BLaER1 treated with 17β-estradiol and CSF1 and Interleukin-3, amounts not matched to agents 10 nM and 100 nM (cell line): ENCODE results near the gene ZC3H18.

Source experiments
- H3K27ac ChIP-seq, 11 experiments: shearing (Covaris generic); formaldehyde crosslinking; 2 replicates each; pipeline ENCODE4 v1.8.1; 2022
- H3K27me3 ChIP-seq, 11 experiments: shearing (Covaris generic); formaldehyde crosslinking; 2 replicates each; pipeline ENCODE4 v1.8.1; 2022
- H3K36me3 ChIP-seq, 11 experiments: shearing (Covaris generic); formaldehyde crosslinking; 2 replicates each; pipeline ENCODE4 v1.8.1; 2022
- H3K4me1 ChIP-seq, 10 experiments: shearing (Covaris generic); formaldehyde crosslinking; 2 replicates each; pipeline ENCODE4 v1.8.1; 2022
- H3K4me2 ChIP-seq, 11 experiments: shearing (Covaris generic); formaldehyde crosslinking; 2 replicates each; pipeline ENCODE4 v1.8.1; 2022
- H3K4me3 ChIP-seq, 10 experiments: shearing (Covaris generic); formaldehyde crosslinking; 2 replicates each; pipeline ENCODE4 v1.8.1; 2022
- H3K9ac ChIP-seq, 11 experiments: shearing (Covaris generic); formaldehyde crosslinking; 2 replicates each; pipeline ENCODE4 v1.8.1; 2022
- H3K9me3 ChIP-seq, 11 experiments: shearing (Covaris generic); formaldehyde crosslinking; replicated peaks in 1 of 11; 2 replicates each; pipeline ENCODE4 v1.8.1; 2022
- H4K20me1 ChIP-seq, 11 experiments: shearing (Covaris generic); formaldehyde crosslinking; 2 replicates each; pipeline ENCODE4 v1.8.1; 2022
- Cebpa-rat ChIP-seq, 11 experiments: shearing (Covaris generic); IDR thresholded peaks; 2 replicates each; pipeline ENCODE4 v1.8.1; 2022

Gene ZC3H18

GRCh38 chr16:88595921-88596320 lies 25.7 kb downstream of the ZC3H18 start:
- Histone ChIP-seq H3K27me3 (no peaks in the 10 kb centered on the region), H3K36me3 (peaks cover 26 to 81% (median 64%) of the 10 kb centered on the region in 11 experiments), H3K9ac (0 out of 22 replicates have a peak overlapping the region, but pooled peaks of 1 of the 11 experiments have one; percentile 12), H3K9me3 (no peaks in the 10 kb centered on the region), H3K27ac (peak overlapping the region in 2 of 11 experiments; percentile 2 to 14; a peak in 2 of 22 replicates), H3K4me3 (no peak overlapping the region), H3K4me2 (peak overlapping the region; percentile 27 to 96 (median 86); a peak in 19 of 22 replicates), H4K20me1 (peaks cover 18 to 98% (median 67%) of the 10 kb centered on the region in 11 experiments; a peak in 20 of 22 replicates), H3K4me1 (peaks cover 53 to 72% (median 59%) of the 10 kb centered on the region in 10 experiments)
- no peak for TF ChIP-seq Cebpa-rat (IDR thresholded peaks at IDR 0.05)

GRCh38 chr16:88596483-88596882 lies 26.3 kb downstream of the ZC3H18 start:
- Histone ChIP-seq H3K4me1 (peaks cover 58 to 73% (median 65%) of the 10 kb centered on the region in 10 experiments), H3K9ac (no peak overlapping the region; a peak in 1 of 22 replicates), H3K36me3 (peaks cover 31 to 81% (median 65%) of the 10 kb centered on the region in 11 experiments), H3K9me3 (no peaks in the 10 kb centered on the region), H3K4me2 (peak overlapping the region; percentile 27 to 96 (median 86); a peak in 21 of 22 replicates), H3K27me3 (no peaks in the 10 kb centered on the region), H4K20me1 (peaks cover 18 to 100% (median 70%) of the 10 kb centered on the region in 11 experiments; a peak in 20 of 22 replicates), H3K27ac (peak overlapping the region in 2 of 11 experiments; percentile 2 to 14; a peak in 2 of 22 replicates), H3K4me3 (no peak overlapping the region)
- TF ChIP-seq Cebpa-rat (IDR thresholded peaks at IDR 0.05), result peak in 4 of 11 experiments; percentile 7 to 45 (median 18); a peak in 3 of 22 replicates

- TF ChIP-seq Cebpa-rat (IDR thresholded peaks at IDR 0.05), result no peak
- H4K20me1 ChIP-seq, result peaks cover 18 to 100% (median 64%) of the 10 kb centered on the region in 11 experiments; a peak in 19 of 22 replicates
Measured at GRCh38 chr16:88597856-88598491, 27.8 kb downstream of the ZC3H18 start.

GRCh38 chr16:88599092-88599733 lies 29.0 kb downstream of the ZC3H18 start:
- no peaks in the 10 kb centered on the region for H3K9me3 ChIP-seq
- H3K4me2 ChIP-seq, result peak overlapping the region; percentile 85 to 98 (median 92)
- peak overlapping the region; percentile 46 to 81 (median 67); a peak in 21 of 22 replicates for H3K27ac ChIP-seq
- no peak for TF ChIP-seq Cebpa-rat (IDR thresholded peaks at IDR 0.05)
- H3K36me3 ChIP-seq, result peaks cover 33 to 81% (median 66%) of the 10 kb centered on the region in 11 experiments
- peak overlapping the region; percentile 11 to 71 (median 50); a peak in 19 of 22 replicates for H3K9ac ChIP-seq
- H4K20me1 ChIP-seq, result peaks cover 10 to 88% (median 52%) of the 10 kb centered on the region in 11 experiments; a peak in 18 of 22 replicates
- H3K4me3 ChIP-seq, result peak overlapping the region in 9 of 10 experiments; percentile 1 to 44 (median 28); a peak in 16 of 20 replicates
- peaks cover 63 to 75% (median 72%) of the 10 kb centered on the region in 10 experiments for H3K4me1 ChIP-seq
- no peaks in the 10 kb centered on the region for H3K27me3 ChIP-seq

More at GRCh38 chr16:88597856-88598491, 27.8 kb downstream of the ZC3H18 start:
- Histone ChIP-seq H3K4me3 (no peak overlapping the region; a peak in 3 of 20 replicates), H3K4me2 (peak overlapping the region; percentile 85 to 98 (median 92)), H3K36me3 (peaks cover 44 to 81% (median 67%) of the 10 kb centered on the region in 11 experiments), H3K4me1 (peaks cover 63 to 75% (median 72%) of the 10 kb centered on the region in 10 experiments), H3K27ac (peak overlapping the region; percentile 46 to 81 (median 67); a peak in 20 of 22 replicates), H3K9me3 (no peaks in the 10 kb centered on the region), H3K9ac (peak overlapping the region; percentile 11 to 71 (median 43); a peak in 14 of 22 replicates), H3K27me3 (no peaks in the 10 kb centered on the region)

GRCh38 chr16:88599825-88600538 lies 29.8 kb downstream of the ZC3H18 start:
- no peaks in the 10 kb centered on the region for H3K27me3 ChIP-seq
- no peaks in the 10 kb centered on the region for H3K9me3 ChIP-seq
- TF ChIP-seq Cebpa-rat (IDR thresholded peaks at IDR 0.05), result peak; percentile 77 to 100 (median 97); a peak in 21 of 22 replicates
- H3K4me2 ChIP-seq, result peak overlapping the region; percentile 85 to 98 (median 92)
- peak overlapping the region in 8 of 10 experiments; percentile 1 to 41 (median 20); a peak in 11 of 20 replicates for H3K4me3 ChIP-seq
- H3K9ac ChIP-seq, result peak overlapping the region in 10 of 11 experiments; percentile 20 to 71 (median 54); a peak in 19 of 22 replicates
- H3K36me3 ChIP-seq, result peaks cover 39 to 81% (median 65%) of the 10 kb centered on the region in 11 experiments
- peak overlapping the region; percentile 35 to 81 (median 67); a peak in 21 of 22 replicates for H3K27ac ChIP-seq
- H3K4me1 ChIP-seq, result peaks cover 63 to 78% (median 74%) of the 10 kb centered on the region in 10 experiments
- H4K20me1 ChIP-seq, result peaks cover 10 to 88% (median 50%) of the 10 kb centered on the region in 11 experiments; a peak in 17 of 22 replicates

- TF ChIP-seq Cebpa-rat (IDR thresholded peaks at IDR 0.05), result peak in 5 of 11 experiments; percentile 10 to 61 (median 39); a peak in 7 of 22 replicates
- H3K4me1 ChIP-seq, result peaks cover 60 to 80% (median 75%) of the 10 kb centered on the region in 10 experiments
- peaks cover 44 to 81% (median 65%) of the 10 kb centered on the region in 11 experiments for H3K36me3 ChIP-seq
Measured at GRCh38 chr16:88600539-88600896, 30.3 kb downstream of the ZC3H18 start.

GRCh38 chr16:88601313-88602036 lies 31.3 kb downstream of the ZC3H18 start:
- Histone ChIP-seq H3K4me3 (0 out of 20 replicates have a peak overlapping the region, but pooled peaks of 1 of the 10 experiments have one; percentile 12), H3K4me2 (peak overlapping the region; percentile 85 to 98 (median 92)), H3K4me1 (peaks cover 50 to 80% (median 75%) of the 10 kb centered on the region in 10 experiments), H3K9ac (peak overlapping the region in 9 of 11 experiments; percentile 21 to 71 (median 50); a peak in 12 of 22 replicates), H3K9me3 (no peaks in the 10 kb centered on the region), H3K27me3 (no peaks in the 10 kb centered on the region), H3K27ac (peak overlapping the region in 6 of 11 experiments; percentile 67 to 81 (median 74); a peak in 11 of 22 replicates), H4K20me1 (peaks cover 16 to 88% (median 56%) of the 10 kb centered on the region in 11 experiments; a peak in 19 of 22 replicates), H3K36me3 (peaks cover 54 to 81% (median 70%) of the 10 kb centered on the region in 11 experiments)
- TF ChIP-seq Cebpa-rat (IDR thresholded peaks at IDR 0.05), result no peak

More at GRCh38 chr16:88600539-88600896, 30.3 kb downstream of the ZC3H18 start:
- Histone ChIP-seq H3K9ac (peak overlapping the region in 10 of 11 experiments; percentile 20 to 71 (median 54); a peak in 17 of 22 replicates), H3K9me3 (no peaks in the 10 kb centered on the region), H3K27me3 (no peaks in the 10 kb centered on the region), H3K27ac (peak overlapping the region in 9 of 11 experiments; percentile 35 to 81 (median 69); a peak in 17 of 22 replicates), H3K4me3 (peak overlapping the region in 4 of 10 experiments; percentile 16 to 28 (median 20); a peak in 2 of 20 replicates), H4K20me1 (peaks cover 15 to 88% (median 54%) of the 10 kb centered on the region in 11 experiments; a peak in 19 of 22 replicates), H3K4me2 (peak overlapping the region; percentile 85 to 98 (median 92))
